Fibroblast of lung (primary cell): ENCODE measurements around the gene COL4A1. TPM values are rescaled to one million over a fixed set of nuclear protein-coding genes. Genes with fewer than 3 reads are reported as not detected.

ENCODE experiments used
- DNase-seq, 2 donors: peaks; one replicate each; pipeline versions ENCODE4 v3.0.0 to v3.0.0-alpha.2; 2010; ENCODE audit warnings: low read depth in 2 of 2
- H2AFZ ChIP-seq: 2 replicates; pipeline ENCODE4 v1.5.1; 2012; ENCODE audit warnings: low read length, control low read depth, inconsistent platforms
- H3K27ac ChIP-seq: 2 replicates; pipeline ENCODE4 v1.5.1; 2011; ENCODE audit warnings: low read length, control low read depth; ENCODE audit not compliant: insufficient read depth
- H3K27me3 ChIP-seq: 2 replicates; pipeline ENCODE4 v1.5.1; 2011; ENCODE audit warnings: mild to moderate bottlenecking, low read length; ENCODE audit not compliant: control insufficient read depth, insufficient read depth
- H3K36me3 ChIP-seq: 2 replicates; pipeline ENCODE4 v1.5.1; 2011; ENCODE audit warnings: low read length; ENCODE audit not compliant: control insufficient read depth, insufficient read depth
- H3K4me1 ChIP-seq: 2 replicates; pipeline ENCODE4 v1.5.1; 2011; ENCODE audit warnings: low read length; ENCODE audit not compliant: control insufficient read depth, insufficient read depth; ENCODE audit errors: extremely low read depth
- H3K4me2 ChIP-seq: 2 replicates; pipeline ENCODE4 v1.5.1; 2011; ENCODE audit warnings: low read length, control low read depth; ENCODE audit not compliant: insufficient read depth; ENCODE audit errors: extremely low read depth
- H3K4me3 ChIP-seq, 4 experiments: fragments of 200-600 bp in 1 of 4; sonication (generic) in 1 of 4; replicated peaks in 1 of 4; 2 replicates each; pipeline ENCODE4 v1.5.1; 2011 to 2016; ENCODE audit warnings: low read length in 4 of 4, low read depth in 3 of 4, mild to moderate bottlenecking in 3 of 4, control low read depth in 2 of 4, inconsistent platforms in 1 of 4, mixed read lengths in 1 of 4; ENCODE audit not compliant: insufficient read depth in 1 of 4; ENCODE audit errors: control extremely low read depth in 1 of 4
- H3K79me2 ChIP-seq: 2 replicates; pipeline ENCODE4 v1.5.1; 2012; ENCODE audit warnings: mild to moderate bottlenecking, low read length, inconsistent platforms; ENCODE audit not compliant: control insufficient read depth, insufficient read depth
- H3K9ac ChIP-seq: 2 replicates; pipeline ENCODE4 v1.5.1; 2011; ENCODE audit warnings: mild to moderate bottlenecking, low read length, control low read depth; ENCODE audit not compliant: insufficient read depth
- H3K9me3 ChIP-seq: 2 replicates; pipeline ENCODE4 v1.5.1; 2012; ENCODE audit warnings: low read depth, low read length; ENCODE audit not compliant: control insufficient read depth, insufficient read depth
- H4K20me1 ChIP-seq: 2 replicates; pipeline ENCODE4 v1.5.1; 2011; ENCODE audit warnings: low read length; ENCODE audit not compliant: control insufficient read depth, insufficient read depth; ENCODE audit errors: extremely low read depth
- CTCF ChIP-seq, 2 donors: IDR thresholded peaks in 1 of 2; conservative IDR thresholded peaks in 1 of 2; 1 replicate in 1 of 2; 2 replicates in 1 of 2; pipeline ENCODE4 v1.5.1; 2011 to 2012; ENCODE audit warnings: low read length in 2 of 2, control low read depth in 1 of 2, inconsistent platforms in 1 of 2, low read depth in 1 of 2, mild to moderate bottlenecking in 1 of 2
- EZH2 ChIP-seq: IDR thresholded peaks from 2 replicates; pipeline ENCODE4 v1.5.1; 2012; ENCODE audit warnings: low read length, control low read depth, mild to moderate bottlenecking; ENCODE audit errors: missing control alignments
- polyA plus RNA-seq, 2 donors: library from polyadenylated mRNA; depleted of rRNA in 1 of 2; stranded (reverse) in 1 of 2; unstranded in 1 of 2; fragments of >200 nt; gene quantifications; 2 replicates each; pipeline ENCODE4 v1.2.1, GENCODE V29; 2011 to 2012; ENCODE audit warnings: missing spikeins in 1 of 2
- total RNA-seq: library from RNA; depleted of rRNA; stranded (reverse); fragments of >200 nt; gene quantifications from 2 replicates; pipeline ENCODE4 v1.2.1, GENCODE V29; 2014

Gene COL4A1
- total and polyA plus RNA-seq, 2 donors (not counting 1 experiment from before 2014, with no cell fraction given), result 34.0 to 607 TPM

GRCh38 chr13:110176431-110176830, 130.5 kb downstream of the COL4A1 start:
- H3K4me3 ChIP-seq, result no peak overlapping the region
- H3K4me1 ChIP-seq, result no peaks in the 10 kb centered on the region
- H3K79me2 ChIP-seq, result no peaks in the 10 kb centered on the region
- H4K20me1 ChIP-seq, result no peaks in the 10 kb centered on the region
- no peak for DNase-seq
- H3K27ac ChIP-seq, result no peak overlapping the region
- H3K9ac ChIP-seq, result no peak overlapping the region
- no peak overlapping the region for H3K4me2 ChIP-seq
- TF ChIP-seq CTCF (conservative IDR thresholded peaks at IDR 0.05 in 1 of 2, IDR thresholded peaks at IDR 0.05 in 1 of 2; ENCODE audit: low read depth in 1 of 2, low read length in 2 of 2), result no peak
- no peak for TF ChIP-seq EZH2
- H3K27me3 ChIP-seq, result no peaks in the 10 kb centered on the region
- no peaks in the 10 kb centered on the region for H3K9me3 ChIP-seq
- H3K36me3 ChIP-seq, result peaks cover 11% of the 10 kb centered on the region
- no peak overlapping the region for H2AFZ ChIP-seq

- Histone ChIP-seq H3K27ac (no peak overlapping the region), H3K4me3 (no peak overlapping the region), H3K4me1 (no peaks in the 10 kb centered on the region), H2AFZ (no peak overlapping the region), H4K20me1 (no peaks in the 10 kb centered on the region), H3K4me2 (no peak overlapping the region), H3K79me2 (no peaks in the 10 kb centered on the region), H3K9ac (no peak overlapping the region), H3K27me3 (no peaks in the 10 kb centered on the region), H3K9me3 (no peaks in the 10 kb centered on the region), H3K36me3 (peaks cover 13% of the 10 kb centered on the region)
- DNase-seq, result no peak
- TF ChIP-seq CTCF (conservative IDR thresholded peaks at IDR 0.05 in 1 of 2, IDR thresholded peaks at IDR 0.05 in 1 of 2; ENCODE audit: low read depth in 1 of 2, low read length in 2 of 2), result no peak
- TF ChIP-seq EZH2, result no peak
These were observed 133.6 kb downstream of the COL4A1 start for GRCh38 chr13:110173247-110173818.

DNA sequence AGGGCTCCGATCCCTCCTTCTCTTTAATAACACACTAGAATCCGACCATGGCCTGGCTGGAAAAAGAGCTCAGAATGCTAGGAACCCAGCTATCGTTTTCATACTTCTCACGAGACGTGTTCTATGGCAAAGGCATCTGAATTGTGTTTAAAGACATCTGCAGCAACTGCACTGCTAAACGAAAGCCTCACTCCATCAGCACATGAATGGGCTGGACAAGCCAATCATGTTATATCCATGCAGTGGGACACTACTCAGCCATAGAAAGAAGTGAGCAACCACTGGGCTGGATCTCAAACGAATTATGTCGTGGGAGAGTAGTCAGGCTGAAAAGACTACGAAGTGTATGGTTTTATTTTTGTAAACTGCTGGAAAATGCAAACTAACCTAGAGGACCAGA, 136.1 kb downstream of the COL4A1 start:
- Histone ChIP-seq H3K27me3 (no peaks in the 10 kb centered on the region), H3K4me3 (no peak overlapping the region), H3K36me3 (peaks cover 13% of the 10 kb centered on the region), H3K4me2 (no peak overlapping the region), H3K9me3 (no peaks in the 10 kb centered on the region), H3K79me2 (no peaks in the 10 kb centered on the region), H3K27ac (no peak overlapping the region), H3K4me1 (no peaks in the 10 kb centered on the region), H4K20me1 (no peaks in the 10 kb centered on the region), H2AFZ (no peak overlapping the region), H3K9ac (no peak overlapping the region)
- DNase-seq, result no peak
- TF ChIP-seq EZH2 (no peak), CTCF (conservative IDR thresholded peaks at IDR 0.05 in 1 of 2, IDR thresholded peaks at IDR 0.05 in 1 of 2; ENCODE audit: low read depth in 1 of 2, low read length in 2 of 2) (no peak)
